Keratinocyte (primary cell): Measurements from ENCODE around the gene BCL7A. TPM values are rescaled to one million over a fixed set of nuclear protein-coding genes. Genes with fewer than 3 reads are reported as not detected.

Experiments used
- DNase-seq: peaks from one replicate; pipeline ENCODE4 v3.0.0-alpha.2; 2011; ENCODE audit warnings: low read depth, missing footprints, low spot score
- FAIRE-seq: peaks from 2 replicates; lab custom pipeline; 2011; peaks lifted over from hg19 to GRCh38; lab: Jason Lieb, UNC
- H2AFZ ChIP-seq: 2 replicates; pipeline ENCODE4 v1.6.0; 2012; ENCODE audit warnings: low read length, control low read depth, inconsistent platforms; ENCODE audit not compliant: control insufficient read depth
- H3K27ac ChIP-seq: 2 replicates; pipeline ENCODE4 v1.5.1; 2011; ENCODE audit warnings: low read length; ENCODE audit not compliant: control insufficient read depth, insufficient read depth
- H3K27me3 ChIP-seq: 3 replicates; pipeline ENCODE4 v1.6.0; 2011; ENCODE audit warnings: low read length; ENCODE audit not compliant: control insufficient read depth, insufficient read depth; ENCODE audit errors: extremely low read depth
- H3K36me3 ChIP-seq, 2 experiments: 2 replicates in 1 of 2; 3 replicates in 1 of 2; pipeline ENCODE4 v1.5.1; 2011; ENCODE audit warnings: low read length in 2 of 2, mild to moderate bottlenecking in 1 of 2; ENCODE audit not compliant: control insufficient read depth in 2 of 2, insufficient read depth in 2 of 2; ENCODE audit errors: extremely low read depth in 1 of 2
- H3K4me1 ChIP-seq: 3 replicates; pipeline ENCODE4 v1.5.1; 2011; ENCODE audit warnings: low read length; ENCODE audit not compliant: control insufficient read depth, insufficient read depth; ENCODE audit errors: extremely low read depth
- H3K4me2 ChIP-seq: 3 replicates; pipeline ENCODE4 v1.6.0; 2011; ENCODE audit warnings: low read depth, low read length; ENCODE audit not compliant: control insufficient read depth, insufficient read depth; ENCODE audit errors: extremely low read depth
- H3K4me3 ChIP-seq, 3 experiments: fragments of 200-600 bp in 1 of 3; sonication (generic) in 1 of 3; 2 replicates in 2 of 3; 3 replicates in 1 of 3; pipeline ENCODE4 v1.5.1; 2011 to 2016; ENCODE audit warnings: low read length in 3 of 3, mild to moderate bottlenecking in 3 of 3, control low read depth in 2 of 3, inconsistent platforms in 1 of 3, low read depth in 1 of 3, mixed read lengths in 1 of 3, mixed run types in 1 of 3, moderate library complexity in 1 of 3; ENCODE audit not compliant: control insufficient read depth in 2 of 3, insufficient read depth in 2 of 3; ENCODE audit errors: extremely low read depth in 1 of 3
- H3K79me2 ChIP-seq: 2 replicates; pipeline ENCODE4 v1.6.0; 2012; ENCODE audit warnings: low read length; ENCODE audit not compliant: control insufficient read depth, insufficient read depth
- H3K9ac ChIP-seq: 3 replicates; pipeline ENCODE4 v1.6.0; 2011; ENCODE audit warnings: low read length; ENCODE audit not compliant: control insufficient read depth, insufficient read depth; ENCODE audit errors: extremely low read depth
- H3K9me1 ChIP-seq: 3 replicates; pipeline ENCODE4 v1.6.0; 2011; ENCODE audit warnings: low read length; ENCODE audit not compliant: control insufficient read depth, insufficient read depth; ENCODE audit errors: extremely low read depth
- H3K9me3 ChIP-seq: 2 replicates; pipeline ENCODE4 v1.5.1; 2012; ENCODE audit warnings: low read depth, low read length; ENCODE audit not compliant: control insufficient read depth
- H4K20me1 ChIP-seq: 3 replicates; pipeline ENCODE4 v1.6.0; 2011; ENCODE audit warnings: low read length; ENCODE audit not compliant: control insufficient read depth, insufficient read depth; ENCODE audit errors: extremely low read depth
- CTCF ChIP-seq, 3 experiments: IDR thresholded peaks in 1 of 3; conservative IDR thresholded peaks in 1 of 3; optimal IDR thresholded peaks in 1 of 3; 2 replicates in 2 of 3; 3 replicates in 1 of 3; pipeline versions ENCODE3 to v1.5.1; 2011; ENCODE audit warnings: low read length in 3 of 3, mild to moderate bottlenecking in 3 of 3, moderate library complexity in 2 of 3, control low read depth in 1 of 3, inconsistent platforms in 1 of 3; ENCODE audit not compliant: insufficient read depth in 2 of 3; ENCODE audit errors: extremely low read depth in 1 of 3
- EZH2 ChIP-seq: IDR thresholded peaks from one replicate; pipeline ENCODE4 v1.6.1; 2012; ENCODE audit warnings: inconsistent platforms, mild to moderate bottlenecking, low read length, moderate library complexity
- dilution Hi-C: fragments of 300-500 bp; cut with MboI; formaldehyde crosslinking; loops from one replicate; pipeline ENCODE4 v1.7.0; 2020; ENCODE audit warnings: low sequenced_read_pairs; ENCODE audit not compliant: extremely low pct_ligation_motif_present
- polyA plus RNA-seq, 5 experiments: library from polyadenylated mRNA; depleted of rRNA in 3 of 5; stranded (reverse) in 3 of 5; stranded (forward) in 1 of 5; unstranded in 1 of 5; fragments of >200 nt; gene quantifications; 1 replicate in 1 of 5; 2 replicates in 3 of 5; 3 replicates in 1 of 5; pipeline versions ENCODE4 v1.2.1 to v1.2.3, GENCODE V29; 2011 to 2012; ENCODE audit warnings: missing spikeins in 2 of 5, low read depth in 1 of 5, low replicate concordance in 1 of 5

Gene BCL7A
- polyA plus RNA-seq, 1 donor (not counting 4 experiments of a cell fraction or from before 2014, with no cell fraction given), result 12.8 TPM

GRCh38 chr12:122045262-122045661, 23.6 kb downstream of the BCL7A start:
- DNase-seq, result no peak
- TF ChIP-seq EZH2 (no peak), CTCF (optimal IDR thresholded peaks at IDR 0.05 in 1 of 3, IDR thresholded peaks at IDR 0.05 in 1 of 3, conservative IDR thresholded peaks at IDR 0.05 in 1 of 3; ENCODE audit: extremely low read depth in 1 of 3, insufficient read depth in 2 of 3, low read length in 3 of 3) (no peak)
- H3K36me3 ChIP-seq, result peaks cover 12 to 27% of the 10 kb centered on the region in 2 experiments
- H2AFZ ChIP-seq, result no peak overlapping the region
- H3K27ac ChIP-seq, result no peak overlapping the region
- no peaks in the 10 kb centered on the region for H3K27me3 ChIP-seq
- H3K4me2 ChIP-seq, result no peak overlapping the region
- H3K9me1 ChIP-seq, result no peaks in the 10 kb centered on the region
- FAIRE-seq, result no peak
- no peak overlapping the region for H3K4me3 ChIP-seq
- H3K4me1 ChIP-seq, result no peaks in the 10 kb centered on the region
- H3K9me3 ChIP-seq, result no peaks in the 10 kb centered on the region
- H3K9ac ChIP-seq, result no peak overlapping the region
- no peaks in the 10 kb centered on the region for H3K79me2 ChIP-seq
- H4K20me1 ChIP-seq, result no peaks in the 10 kb centered on the region
- dilution Hi-C loops, result no loop called here

- no peak overlapping the region for H3K4me3 ChIP-seq
- no peaks in the 10 kb centered on the region for H3K27me3 ChIP-seq
- peaks cover 12 to 27% of the 10 kb centered on the region in 2 experiments for H3K36me3 ChIP-seq
- dilution Hi-C loops, result no loop called here
- FAIRE-seq, result no peak
- H2AFZ ChIP-seq, result no peak overlapping the region
- H3K79me2 ChIP-seq, result no peaks in the 10 kb centered on the region
- TF ChIP-seq EZH2 (no peak), CTCF (optimal IDR thresholded peaks at IDR 0.05 in 1 of 3, IDR thresholded peaks at IDR 0.05 in 1 of 3, conservative IDR thresholded peaks at IDR 0.05 in 1 of 3; ENCODE audit: extremely low read depth in 1 of 3, insufficient read depth in 2 of 3, low read length in 3 of 3) (no peak)
- no peak for DNase-seq
- H4K20me1 ChIP-seq, result no peaks in the 10 kb centered on the region
- no peaks in the 10 kb centered on the region for H3K9me3 ChIP-seq
- no peak overlapping the region for H3K27ac ChIP-seq
- no peak overlapping the region for H3K4me2 ChIP-seq
- H3K4me1 ChIP-seq, result no peaks in the 10 kb centered on the region
- no peak overlapping the region for H3K9ac ChIP-seq
- no peaks in the 10 kb centered on the region for H3K9me1 ChIP-seq
Measured at GRCh38 chr12:122046145-122046544, 24.5 kb downstream of the BCL7A start.
